Smooth muscle cell (in vitro differentiated cells): ENCODE results near the gene RANBP17. TPM values are rescaled to one million over a fixed set of nuclear protein-coding genes. Genes with fewer than 3 reads are reported as not detected.

ENCODE experiments used
- DNase-seq: peaks from one replicate; lab custom pipeline; 2025; ENCODE audit not compliant: unreplicated experiment; lab: John Stamatoyannopoulos, UW
- H2AFZ ChIP-seq: fragments of 200-600 bp; sonication (generic); 2 replicates; pipeline ENCODE4 v1.6.0; 2016; ENCODE audit warnings: antibody characterized with exemption, low read depth, mild to moderate bottlenecking
- H3F3A ChIP-seq: fragments of 200-600 bp; sonication (generic); 2 replicates; pipeline ENCODE4 v1.6.0; 2017; ENCODE audit warnings: antibody characterized with exemption, low read depth
- H3K27ac ChIP-seq: fragments of 200-600 bp; sonication (generic); 2 replicates; pipeline ENCODE4 v1.5.1; 2016; ENCODE audit warnings: low read depth, mild to moderate bottlenecking
- H3K27me3 ChIP-seq: fragments of 200-600 bp; sonication (generic); 2 replicates; pipeline ENCODE4 v1.6.1; 2016; ENCODE audit warnings: low read depth, mild to moderate bottlenecking
- H3K36me3 ChIP-seq: fragments of 200-600 bp; sonication (generic); 2 replicates; pipeline ENCODE4 v1.5.1; 2016; ENCODE audit warnings: low read depth
- H3K4me1 ChIP-seq: fragments of 200-600 bp; sonication (generic); 2 replicates; pipeline ENCODE4 v1.5.1; 2016; ENCODE audit warnings: low read depth
- H3K4me2 ChIP-seq: fragments of 200-600 bp; sonication (generic); 2 replicates; pipeline ENCODE4 v1.6.0; 2016; ENCODE audit warnings: mild to moderate bottlenecking
- H3K4me3 ChIP-seq: fragments of 200-600 bp; sonication (generic); 2 replicates; pipeline ENCODE4 v1.5.1; 2016; ENCODE audit warnings: mild to moderate bottlenecking
- H3K79me2 ChIP-seq: fragments of 200-600 bp; sonication (generic); 2 replicates; pipeline ENCODE4 v1.6.0; 2016; ENCODE audit warnings: low read depth, mild to moderate bottlenecking
- H3K9ac ChIP-seq: fragments of 200-600 bp; sonication (generic); 2 replicates; pipeline ENCODE4 v1.6.0; 2016; ENCODE audit warnings: low read depth
- H3K9me3 ChIP-seq: fragments of 200-600 bp; sonication (generic); replicated peaks from 2 replicates; pipeline ENCODE4 v1.5.1; 2016; ENCODE audit warnings: low read depth
- H4K20me1 ChIP-seq: fragments of 200-600 bp; sonication (generic); 2 replicates; pipeline ENCODE4 v1.6.0; 2016; ENCODE audit warnings: low read depth
- CTCF ChIP-seq: fragments of 200-600 bp; sonication (generic); IDR thresholded peaks from 2 replicates; pipeline ENCODE4 v1.5.1; 2017; ENCODE audit warnings: borderline replicate concordance, mild to moderate bottlenecking, antibody characterized with exemption; ENCODE audit not compliant: insufficient read depth, poor library complexity, severe bottlenecking
- WGBS: methylation state at CpG from one replicate; pipeline ENCODE4 v1.1.7; 2016; ENCODE audit warnings: low lambda C conversion rate; 5-methylcytosine and 5-hydroxymethylcytosine counted together
- polyA plus RNA-seq: library from polyadenylated mRNA; unstranded; fragments of >200 nt; fragmentation: Nextera tagmentation; extraction: Ambion mirVana; gene quantifications from 2 replicates; pipeline ENCODE4 v1.2.1, GENCODE V29; 2016
- total RNA-seq: library from RNA; depleted of rRNA; stranded (reverse); fragments of >200 nt; gene quantifications from 2 replicates; pipeline ENCODE4 v1.2.3, GENCODE V29; 2014

Gene RANBP17
- total and polyA plus RNA-seq, 2 experiments from 2014 or later = 13.0 to 42.6 TPM

DNA sequence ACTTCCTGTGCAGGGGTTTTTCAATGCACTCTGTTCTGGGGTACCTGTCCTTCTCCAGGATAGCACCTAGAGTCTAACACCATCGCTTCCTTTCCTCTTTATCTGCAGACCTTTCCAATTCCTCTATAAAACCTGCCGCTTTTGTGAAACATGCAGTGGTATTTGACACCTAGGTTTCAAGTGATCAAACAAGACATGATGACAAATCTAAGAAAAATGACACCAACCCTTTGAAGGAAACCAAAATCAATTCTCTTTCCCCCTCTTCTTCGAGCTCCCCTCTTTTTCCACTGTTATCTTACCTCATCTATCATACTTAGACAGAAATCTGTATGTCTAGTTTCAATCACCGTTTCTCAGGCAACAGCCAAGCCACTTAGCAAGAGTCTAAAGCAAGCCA, 25.6 kb upstream of the RANBP17 start:
- Histone ChIP-seq H3K36me3 (no peaks in the 10 kb centered on the region), H3K4me3 (no peak overlapping the region), H3F3A (no peaks in the 10 kb centered on the region), H3K27me3 (no peaks in the 10 kb centered on the region), H3K9me3 (no peaks in the 10 kb centered on the region), H3K79me2 (no peaks in the 10 kb centered on the region), H3K4me1 (no peaks in the 10 kb centered on the region), H3K27ac (no peak overlapping the region), H2AFZ (no peak overlapping the region), H4K20me1 (no peaks in the 10 kb centered on the region), H3K9ac (no peak overlapping the region), H3K4me2 (no peak overlapping the region)
- no peak for DNase-seq
- WGBS = 65% methylated on average over 4 of the region's 4 CpGs
- no peak for TF ChIP-seq CTCF

GRCh38 chr5:170843870-170844269, 17.9 kb upstream of the RANBP17 start:
- Histone ChIP-seq H3K27ac (no peak overlapping the region), H3K9ac (no peak overlapping the region), H4K20me1 (no peaks in the 10 kb centered on the region), H3K9me3 (no peaks in the 10 kb centered on the region), H3K36me3 (no peaks in the 10 kb centered on the region), H3K27me3 (no peaks in the 10 kb centered on the region), H3F3A (no peaks in the 10 kb centered on the region), H3K79me2 (no peaks in the 10 kb centered on the region), H3K4me1 (no peaks in the 10 kb centered on the region), H2AFZ (no peak overlapping the region), H3K4me3 (no peak overlapping the region), H3K4me2 (no peak overlapping the region)
- WGBS = 88% methylated on average over 2 of the region's 2 CpGs
- no peak for DNase-seq
- TF ChIP-seq CTCF = no peak

- H3K27ac ChIP-seq = no peak overlapping the region
- H3K4me3 ChIP-seq = no peak overlapping the region
- no peaks in the 10 kb centered on the region for H3K9me3 ChIP-seq
- no peaks in the 10 kb centered on the region for H3F3A ChIP-seq
- no peak overlapping the region for H2AFZ ChIP-seq
- no peak for DNase-seq
- H3K9ac ChIP-seq = no peak overlapping the region
- H3K4me2 ChIP-seq = no peak overlapping the region
- H3K79me2 ChIP-seq = no peaks in the 10 kb centered on the region
- no peaks in the 10 kb centered on the region for H3K4me1 ChIP-seq
- no peaks in the 10 kb centered on the region for H3K36me3 ChIP-seq
- no peak for TF ChIP-seq CTCF
- H4K20me1 ChIP-seq = no peaks in the 10 kb centered on the region
- 92% methylated on average over 2 of the region's 2 CpGs for WGBS
- no peaks in the 10 kb centered on the region for H3K27me3 ChIP-seq
Observed at GRCh38 chr5:170844651-170845050, 17.2 kb upstream of the RANBP17 start.

DNA sequence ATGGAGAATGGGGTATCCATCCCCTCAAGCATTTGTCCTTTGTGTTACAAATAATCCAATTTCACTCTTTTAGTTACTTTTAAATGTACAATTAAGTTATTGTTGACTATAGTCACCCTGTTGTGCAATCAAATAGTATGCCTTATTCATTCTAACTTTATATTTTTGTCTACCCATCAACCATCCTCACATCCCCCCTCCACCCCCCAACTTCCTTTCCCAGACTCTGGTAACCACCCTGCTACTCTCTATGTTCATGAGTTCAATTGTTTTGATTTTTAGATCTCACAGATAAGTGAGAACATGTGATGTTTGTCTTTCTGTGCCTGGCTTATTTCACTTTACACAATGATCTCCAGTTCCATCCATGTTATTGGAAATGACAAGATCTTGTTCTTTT, 15.4 kb upstream of the RANBP17 start:
- no peak for DNase-seq
- no peak overlapping the region for H3K9ac ChIP-seq
- no peak for TF ChIP-seq CTCF

More for the DNA sequence above, 15.4 kb upstream of the RANBP17 start:
- H3K4me1 ChIP-seq = no peaks in the 10 kb centered on the region
- H3K36me3 ChIP-seq = no peaks in the 10 kb centered on the region
- H3K4me2 ChIP-seq = no peak overlapping the region
- H3K79me2 ChIP-seq = no peaks in the 10 kb centered on the region
- H3K4me3 ChIP-seq = no peak overlapping the region
- no peak overlapping the region for H2AFZ ChIP-seq
- no peaks in the 10 kb centered on the region for H3F3A ChIP-seq
- no peaks in the 10 kb centered on the region for H3K27me3 ChIP-seq
- H3K27ac ChIP-seq = no peak overlapping the region
- no peaks in the 10 kb centered on the region for H4K20me1 ChIP-seq
- no peaks in the 10 kb centered on the region for H3K9me3 ChIP-seq
